ENCODE results near the gene ASB13. TPM values are rescaled to one million over a fixed set of nuclear protein-coding genes. Genes with fewer than 3 reads are reported as not detected.

Gene ASB13
- total and polyA plus RNA-seq, 2 of the 13 experiments (the other 11 are each of a cell fraction or from before 2014, with no cell fraction given) = 9.3 to 15.4 TPM

- no peak for TF ChIP-seq ZNF678 (CRISPR knock-in tag; IDR thresholded peaks at IDR 0.05)
- no peak for TF ChIP-seq ZNF792 (CRISPR knock-in tag; IDR thresholded peaks at IDR 0.05)
- peak; percentile 78 for TF ChIP-seq ATF3 (CRISPR knock-in tag; IDR thresholded peaks at IDR 0.05)
- TF ChIP-seq ZNF350 (CRISPR knock-in tag; IDR thresholded peaks at IDR 0.05; ENCODE audit: borderline replicate concordance, low read depth) = no peak
- TF ChIP-seq ELF3 (CRISPR knock-in tag; IDR thresholded peaks at IDR 0.05) = peak; percentile 51; the same call in 1 of the 2 replicates
- no peak for TF ChIP-seq KAT8 (CRISPR knock-in tag; IDR thresholded peaks at IDR 0.05)
- TF ChIP-seq PBX2 (CRISPR knock-in tag; IDR thresholded peaks at IDR 0.05) = peak; percentile 62
- TF ChIP-seq ELF1 (CRISPR knock-in tag; IDR thresholded peaks at IDR 0.05) = no peak
- TF ChIP-seq LBX2 (CRISPR knock-in tag; IDR thresholded peaks at IDR 0.05; ENCODE audit: borderline replicate concordance) = no peak
- TF ChIP-seq ZSCAN25 (CRISPR knock-in tag; IDR thresholded peaks at IDR 0.05) = no peak
- TF ChIP-seq SAP130 (CRISPR knock-in tag; IDR thresholded peaks at IDR 0.05; ENCODE audit: low read depth) = peak; percentile 70
- TF ChIP-seq ZNF441 (CRISPR knock-in tag; IDR thresholded peaks at IDR 0.05; ENCODE audit: borderline replicate concordance) = no peak
- no peak for TF ChIP-seq ZFP1 (CRISPR knock-in tag; IDR thresholded peaks at IDR 0.05)
- TF ChIP-seq SNAPC4 (CRISPR knock-in tag; IDR thresholded peaks at IDR 0.05) = no peak
- 0 out of 4 replicates have a peak, but pooled peaks of 1 of the 2 experiments have one; percentile 22 for TF ChIP-seq HMGXB4 (CRISPR knock-in tag; IDR thresholded peaks at IDR 0.05; ENCODE audit: borderline replicate concordance in 1 of 2, low read depth in 1 of 2)
- TF ChIP-seq TBX2 (CRISPR knock-in tag; IDR thresholded peaks at IDR 0.05; ENCODE audit: borderline replicate concordance) = peak; percentile 84
- TF ChIP-seq EED (CRISPR knock-in tag; IDR thresholded peaks at IDR 0.05) = no peak
- TF ChIP-seq ZBED4 (CRISPR knock-in tag; IDR thresholded peaks at IDR 0.05; ENCODE audit: borderline replicate concordance) = no peak
- TF ChIP-seq ZFP62 (CRISPR knock-in tag; IDR thresholded peaks at IDR 0.05) = no peak
Observed at GRCh38 chr10:5632446-5632845, 33.9 kb downstream of the ASB13 start (continued).
